PC-9 (cell line): ENCODE data around the gene NEB.

Experiments
- EZH2 ChIP-seq: fragments of 200-600 bp; sonication (generic); IDR thresholded peaks from 2 replicates; pipeline ENCODE4 v1.8.0; 2017; ENCODE audit warnings: antibody characterized with exemption, low read depth
- TF ChIP-seq, protein P1 (sequence below): fragments of 200-600 bp; sonication (generic); conservative IDR thresholded peaks from 2 replicates; pipeline ENCODE4 v1.6.1; 2017; ENCODE audit warnings: mixed run types, antibody characterized with exemption, mild to moderate bottlenecking, moderate library complexity

GRCh38 chr2:151657667-151658076 lies 76.6 kb downstream of the NEB start:
- TF ChIP-seq, protein P1, sequence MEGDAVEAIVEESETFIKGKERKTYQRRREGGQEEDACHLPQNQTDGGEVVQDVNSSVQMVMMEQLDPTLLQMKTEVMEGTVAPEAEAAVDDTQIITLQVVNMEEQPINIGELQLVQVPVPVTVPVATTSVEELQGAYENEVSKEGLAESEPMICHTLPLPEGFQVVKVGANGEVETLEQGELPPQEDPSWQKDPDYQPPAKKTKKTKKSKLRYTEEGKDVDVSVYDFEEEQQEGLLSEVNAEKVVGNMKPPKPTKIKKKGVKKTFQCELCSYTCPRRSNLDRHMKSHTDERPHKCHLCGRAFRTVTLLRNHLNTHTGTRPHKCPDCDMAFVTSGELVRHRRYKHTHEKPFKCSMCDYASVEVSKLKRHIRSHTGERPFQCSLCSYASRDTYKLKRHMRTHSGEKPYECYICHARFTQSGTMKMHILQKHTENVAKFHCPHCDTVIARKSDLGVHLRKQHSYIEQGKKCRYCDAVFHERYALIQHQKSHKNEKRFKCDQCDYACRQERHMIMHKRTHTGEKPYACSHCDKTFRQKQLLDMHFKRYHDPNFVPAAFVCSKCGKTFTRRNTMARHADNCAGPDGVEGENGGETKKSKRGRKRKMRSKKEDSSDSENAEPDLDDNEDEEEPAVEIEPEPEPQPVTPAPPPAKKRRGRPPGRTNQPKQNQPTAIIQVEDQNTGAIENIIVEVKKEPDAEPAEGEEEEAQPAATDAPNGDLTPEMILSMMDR, result no peak
- no peak for TF ChIP-seq EZH2
